HG03342 (cell line): ENCODE results near the gene CAT.
"Not testable (repeated sequence)": the region's sequence is repeated elsewhere in the genome, so short reads cannot be mapped to it uniquely, and the experiment has no call there.

ENCODE experiments used
- ATAC-seq: cut with Tn5 transposase; IDR thresholded peaks from one replicate; pipeline ENCODE4 v1.9.1; 2021; ENCODE audit warnings: mild to moderate bottlenecking, moderate library complexity; ENCODE audit not compliant: unreplicated experiment

CAT gene

DNA sequence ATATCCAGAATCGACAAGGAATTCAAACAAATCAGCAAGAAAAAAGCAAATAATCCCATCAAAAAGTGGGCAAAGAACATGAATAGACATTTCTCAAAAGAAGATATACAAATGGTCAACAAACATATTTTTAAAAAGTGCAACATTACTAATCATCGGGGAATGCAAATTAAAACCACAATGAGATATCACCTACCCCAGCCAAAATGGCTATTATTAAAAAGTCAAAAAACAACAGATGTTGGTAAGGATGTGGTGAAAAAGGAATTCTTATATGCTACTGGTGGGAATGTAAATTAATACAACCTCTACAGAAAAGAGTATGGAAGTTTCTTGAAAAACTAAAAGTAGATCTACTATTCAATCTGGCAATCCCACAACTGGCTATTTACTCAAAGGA lies 13.9 kb upstream of the CAT start:
- not testable (repeated sequence) for ATAC-seq

DNA sequence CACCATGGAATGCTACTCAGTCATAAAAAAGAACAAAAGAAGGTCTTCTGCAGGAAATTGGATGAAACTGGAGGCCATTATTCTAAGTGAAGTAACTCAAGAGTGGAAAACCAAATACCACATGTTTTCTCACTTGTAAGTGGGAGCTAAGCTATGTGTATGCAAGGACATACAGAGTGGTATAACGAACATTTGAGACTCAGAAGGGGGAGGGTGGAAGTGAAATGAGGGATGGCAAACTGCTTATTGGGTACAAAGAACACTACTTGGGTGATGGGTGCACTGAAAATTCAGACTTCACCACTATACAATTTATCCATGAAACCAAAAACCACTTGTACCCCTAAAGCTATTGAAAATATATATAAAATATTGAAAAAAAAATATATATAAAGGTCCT lies 13.4 kb upstream of the CAT start:
- no peak for ATAC-seq

GRCh38 chr11:34425867-34426266 lies 12.9 kb upstream of the CAT start:
- ATAC-seq = no peak

DNA sequence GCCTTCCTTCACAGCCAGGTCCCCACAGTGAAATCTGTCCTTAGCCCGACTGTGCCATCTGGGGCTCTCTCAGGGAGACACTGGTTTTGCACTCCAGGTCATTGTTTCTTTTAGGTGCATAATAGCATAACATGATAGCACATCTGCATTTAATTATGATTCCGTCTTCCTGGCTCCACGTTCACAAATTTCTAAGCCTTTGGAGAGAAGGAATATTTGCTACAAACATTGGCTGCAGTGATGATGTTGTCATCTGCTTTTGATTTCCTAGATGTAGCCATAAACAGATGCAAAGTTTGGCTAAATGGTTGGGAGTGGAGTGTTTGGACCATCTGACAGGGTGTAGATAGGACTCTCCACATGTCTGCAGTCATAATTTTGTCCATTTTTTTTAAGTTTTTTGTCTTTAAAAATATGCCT lies 12.0 kb upstream of the CAT start:
- no peak for ATAC-seq

DNA sequence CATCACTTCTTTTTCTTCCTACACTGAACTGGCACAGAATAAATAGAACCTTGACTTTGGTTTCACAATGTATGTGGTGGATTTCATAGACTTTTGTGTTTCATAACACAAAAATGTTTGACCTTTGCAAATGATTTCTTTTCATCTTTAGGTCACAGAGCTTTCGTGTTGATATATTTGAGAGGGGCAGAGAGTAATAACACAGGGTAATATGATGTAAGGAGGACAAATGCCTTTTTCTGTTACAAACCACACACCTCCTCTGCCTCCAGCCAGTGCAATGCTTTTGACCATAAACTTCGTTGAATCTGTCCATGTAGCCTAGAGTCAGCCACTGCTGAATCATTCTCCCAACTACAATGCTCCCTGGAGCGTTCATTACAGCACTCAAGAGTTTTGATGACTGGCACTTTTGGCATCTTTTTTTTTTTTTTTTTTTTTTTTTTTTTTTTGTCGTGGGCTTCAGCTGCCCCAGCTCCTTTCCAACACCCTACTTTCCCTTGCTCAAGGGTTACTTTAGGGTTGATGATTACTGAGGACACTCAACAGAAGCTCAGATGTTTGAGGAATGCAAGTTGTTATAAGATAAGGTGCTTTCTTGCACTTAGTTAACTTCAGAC lies 11.4 kb upstream of the CAT start:
- ATAC-seq = no peak

- ATAC-seq = no peak
Measured at GRCh38 chr11:34431979-34432378, 6.8 kb upstream of the CAT start.

DNA sequence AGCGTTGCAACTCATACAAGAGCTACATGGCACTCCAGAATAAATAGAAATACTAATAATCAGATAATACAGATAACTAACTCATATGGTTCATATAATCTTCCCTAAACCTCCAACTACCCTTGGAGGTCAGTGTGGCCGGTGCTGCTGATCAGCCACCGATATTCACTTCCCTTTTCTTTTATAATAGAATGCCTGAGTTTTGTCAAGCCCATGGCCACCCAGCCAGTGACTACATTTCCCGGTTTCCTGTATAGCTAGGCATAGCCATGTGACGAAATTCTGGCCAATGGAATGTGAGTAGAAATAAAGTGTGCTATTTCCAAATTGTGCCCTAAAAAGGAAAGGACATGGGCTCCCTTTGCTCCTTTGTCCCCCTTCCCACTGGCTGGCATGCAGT lies 5.9 kb upstream of the CAT start:
- no peak for ATAC-seq

GRCh38 chr11:34433899-34434298 lies 4.8 kb upstream of the CAT start:
- no peak for ATAC-seq

GRCh38 chr11:34437224-34438125 lies 1.3 kb upstream of the CAT start:
- ATAC-seq = no peak

DNA sequence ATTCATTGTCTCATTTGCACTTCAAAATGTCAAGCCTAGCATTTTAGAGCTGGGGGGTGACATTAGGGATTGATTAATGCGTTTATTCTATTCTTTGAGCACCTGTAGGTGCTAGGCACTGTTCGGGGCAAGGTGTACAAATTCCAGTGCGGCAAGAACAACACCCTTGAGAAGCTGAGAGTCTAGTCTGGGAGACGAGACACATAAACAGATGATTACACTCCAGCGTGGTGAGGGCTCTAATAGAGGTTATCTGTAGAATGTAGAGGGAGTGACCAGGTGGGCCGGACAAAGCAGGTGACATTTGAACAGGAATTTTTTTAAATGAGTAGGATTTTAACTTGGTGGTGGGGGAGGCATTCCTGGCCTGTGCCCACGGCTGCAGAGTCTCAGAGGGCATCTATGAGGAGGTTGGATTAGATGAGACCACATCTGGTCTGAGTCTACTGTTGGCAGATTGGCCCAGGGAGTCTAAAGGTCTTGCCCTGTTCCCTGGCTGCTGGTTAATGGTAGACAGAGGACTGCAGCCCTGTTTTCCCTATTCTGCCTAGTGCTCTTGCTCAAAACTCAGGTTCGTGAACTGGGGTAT lies 970 bp downstream of the CAT start:
- no peak for ATAC-seq

DNA sequence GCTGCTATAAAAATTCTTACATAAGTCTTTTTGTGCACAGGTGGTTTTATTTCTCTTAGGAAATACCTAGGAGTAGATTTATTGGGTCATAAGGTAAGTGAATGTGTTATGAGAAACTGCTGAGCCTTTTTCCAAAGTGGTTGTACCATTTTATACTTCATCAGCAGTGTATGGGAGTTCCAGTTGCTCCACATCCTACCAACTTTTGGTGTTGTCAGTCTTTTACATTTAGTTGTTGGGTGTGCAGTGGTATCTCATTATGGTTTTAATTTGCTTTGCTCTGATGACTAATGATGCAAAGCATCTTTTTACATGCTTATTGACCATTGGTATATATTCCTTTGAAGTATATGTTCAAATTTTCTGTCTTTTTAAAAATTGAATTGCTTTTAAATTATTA lies 3.1 kb downstream of the CAT start:
- no peak for ATAC-seq

GRCh38 chr11:34443136-34443535 lies 4.4 kb downstream of the CAT start:
- ATAC-seq = no peak

DNA sequence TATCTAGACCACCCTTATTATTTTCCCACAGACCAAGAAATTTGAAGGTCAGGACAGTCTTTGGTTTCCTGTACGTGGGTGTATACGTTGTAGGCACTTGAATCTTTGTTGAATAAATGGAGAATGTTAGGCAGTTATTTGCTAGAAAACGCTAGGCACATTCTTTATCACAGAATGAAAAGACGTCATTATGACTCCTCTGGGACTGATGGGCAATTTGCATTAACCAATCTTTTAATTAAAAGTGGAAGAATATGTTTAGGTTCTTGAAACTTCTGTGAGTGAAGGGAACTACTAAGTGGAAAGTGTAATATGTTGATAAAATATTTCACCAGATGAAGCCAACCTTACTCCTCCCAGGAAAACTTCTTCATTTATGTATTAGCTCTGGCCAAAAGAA lies 5.7 kb downstream of the CAT start:
- no peak for ATAC-seq

GRCh38 chr11:34445956-34446355 lies 7.2 kb downstream of the CAT start:
- no peak for ATAC-seq

GRCh38 chr11:34446386-34446785 lies 7.7 kb downstream of the CAT start:
- no peak for ATAC-seq

DNA sequence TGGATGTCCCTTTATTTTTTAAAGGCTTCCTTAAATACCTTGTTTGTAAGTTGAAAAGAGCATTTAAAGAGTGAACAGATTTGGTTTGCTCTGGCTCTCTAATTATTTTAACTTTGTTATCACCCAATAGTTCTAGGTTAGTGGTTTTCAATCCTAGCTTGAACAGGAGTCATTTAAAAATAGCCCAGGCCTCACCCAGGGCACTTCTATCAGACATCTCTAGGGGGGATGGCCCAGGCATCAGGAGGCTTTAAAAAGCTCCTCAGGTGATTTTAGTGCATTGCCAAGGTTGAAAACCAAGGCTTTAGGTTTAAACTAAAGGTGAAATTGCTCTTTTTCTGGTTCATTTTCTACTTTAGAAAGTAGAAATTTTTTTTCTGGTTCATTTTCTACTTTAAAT lies 8.3 kb downstream of the CAT start:
- ATAC-seq = no peak

DNA sequence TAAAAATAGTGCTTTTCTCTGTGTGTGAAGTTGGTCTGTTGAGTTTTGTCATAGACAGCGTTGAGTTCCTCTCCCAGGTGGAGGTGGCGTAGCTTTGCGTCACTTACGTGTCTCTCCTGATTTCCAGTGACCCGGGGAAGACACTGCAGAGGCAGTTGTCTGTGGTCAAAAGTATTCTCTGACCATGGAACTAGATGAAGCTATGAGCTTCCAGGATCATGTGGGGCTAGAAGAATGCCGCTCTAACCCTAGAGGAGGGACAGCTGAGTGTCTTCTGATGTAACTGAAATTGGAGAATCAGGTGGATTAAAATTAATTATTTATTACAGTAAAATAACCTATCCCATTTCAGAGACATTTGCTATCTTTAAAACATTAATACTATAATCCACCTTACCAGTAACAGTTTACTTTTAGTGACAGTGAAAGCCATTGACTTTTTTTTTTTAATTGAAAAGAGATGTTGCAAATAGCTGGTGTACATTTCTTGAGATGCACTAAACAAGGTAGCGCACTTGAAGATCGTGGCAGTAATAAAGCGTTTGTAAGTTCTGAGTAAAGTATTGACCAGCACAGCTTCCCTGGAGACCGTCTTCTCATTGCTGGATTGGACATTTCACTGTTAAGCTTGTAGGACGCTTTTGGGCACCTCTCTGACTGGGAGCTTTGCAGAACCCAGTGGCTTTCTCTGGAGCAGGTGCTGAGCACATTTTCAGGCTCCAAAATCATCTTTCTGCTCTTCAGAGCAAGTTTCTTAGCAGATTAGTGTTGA lies 9.7 kb downstream of the CAT start:
- no peak for ATAC-seq

DNA sequence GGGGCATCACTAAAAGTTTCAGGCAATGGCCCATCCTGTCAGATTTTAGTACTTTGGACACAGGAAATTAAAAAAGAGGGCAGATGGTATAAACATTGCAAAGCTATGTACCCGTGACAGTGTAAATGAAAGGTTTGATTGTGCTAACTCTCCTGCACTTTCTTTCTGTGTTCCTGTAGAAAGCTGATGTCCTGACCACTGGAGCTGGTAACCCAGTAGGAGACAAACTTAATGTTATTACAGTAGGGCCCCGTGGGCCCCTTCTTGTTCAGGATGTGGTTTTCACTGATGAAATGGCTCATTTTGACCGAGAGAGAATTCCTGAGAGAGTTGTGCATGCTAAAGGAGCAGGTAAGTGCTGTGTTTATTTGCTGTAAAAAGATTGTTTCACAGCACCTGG lies 10.3 kb downstream of the CAT start:
- no peak for ATAC-seq

- no peak for ATAC-seq
Measured at GRCh38 chr11:34451053-34451452, 12.3 kb downstream of the CAT start.

DNA sequence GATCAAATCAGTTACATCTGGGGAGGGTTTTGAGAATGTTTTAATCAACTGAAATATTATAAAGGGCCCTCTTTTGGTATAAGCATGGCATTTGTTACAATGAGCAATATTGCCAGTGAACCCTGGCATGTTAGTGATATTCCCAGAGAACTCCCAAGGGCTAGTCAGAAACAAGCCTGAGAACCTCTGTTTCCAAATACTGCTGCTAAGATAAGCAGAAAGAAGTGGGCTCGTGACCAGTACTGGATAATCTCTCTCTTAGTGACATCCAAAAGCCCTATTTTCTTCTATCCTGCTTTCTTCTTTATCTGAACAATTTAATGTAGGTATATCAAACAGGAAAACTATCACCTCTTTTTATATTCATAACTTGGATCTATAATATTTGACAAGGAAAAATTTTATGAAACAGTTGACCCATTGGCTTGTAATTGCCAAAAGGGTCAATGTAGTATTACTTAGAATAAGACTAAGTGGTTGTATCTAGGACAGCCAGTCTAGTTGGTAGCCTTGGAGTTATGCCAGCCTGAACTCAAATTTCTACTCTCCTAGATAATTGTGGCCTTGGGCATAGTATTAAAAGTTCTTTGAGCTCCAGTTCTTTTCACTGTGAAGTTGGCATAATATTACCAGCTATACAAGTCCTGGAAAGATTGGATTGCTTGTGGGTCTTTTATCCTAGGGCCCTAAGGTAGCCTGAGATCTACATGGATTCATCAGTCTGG lies 15.7 kb downstream of the CAT start:
- ATAC-seq = no peak

- no peak for ATAC-seq
Measured at GRCh38 chr11:34457607-34458006, 18.9 kb downstream of the CAT start.
